IMR-90 (cell line): Measurements from ENCODE around the gene OR2A25. TPM values are rescaled to one million over a fixed set of nuclear protein-coding genes. Genes with fewer than 3 reads are reported as not detected.

Experiments used
- ATAC-seq: fragments of 200-7000 bp; cut with Tn5 transposase; 2 replicates; pipeline ENCODE4 v1.9.1; 2020; ENCODE audit warnings: low read depth, mild to moderate bottlenecking, moderate library complexity
- BruUV-seq: library from RNA; stranded (reverse); fragments of 400-500 nt; replicated peaks from 2 replicates; lab custom pipeline; 2021; lab: Mats Ljungman, UMichigan
- CTCF ChIA-PET: fragments of 300-600 bp; formaldehyde crosslinking; extraction: SDS; loops from one replicate; lab custom pipeline; 2021; ENCODE audit warnings: antibody characterized with exemption; lab: Yijun Ruan, JAX
- POLR2A ChIA-PET: fragments of 300-600 bp; sonication (Branson Sonifier 250); formaldehyde crosslinking; loops from one replicate; lab custom pipeline; 2022; ENCODE audit warnings: antibody characterized with exemption; ENCODE audit not compliant: unreplicated experiment; lab: Charles Lee
- DNase-seq: peaks from one replicate; pipeline ENCODE4 v3.0.0; 2013
- H2AFZ ChIP-seq: replicated peaks from 2 replicates; pipeline ENCODE3; 2013; ENCODE audit warnings: low read length, mild to moderate bottlenecking; ENCODE audit not compliant: poor library complexity
- H2AK5ac ChIP-seq: 2 replicates; pipeline ENCODE4 v1.6.1; 2013; ENCODE audit warnings: low read depth, low read length, inconsistent platforms
- H2AK9ac ChIP-seq: replicated peaks from 2 replicates; pipeline ENCODE3; 2013; ENCODE audit warnings: mild to moderate bottlenecking, low read depth, low read length, moderate library complexity; ENCODE audit not compliant: poor library complexity
- H2BK120ac ChIP-seq: 2 replicates; pipeline ENCODE4 v1.6.1; 2013; ENCODE audit warnings: low read depth, low read length, inconsistent platforms
- H2BK15ac ChIP-seq: 3 replicates; pipeline ENCODE4 v1.6.1; 2013; ENCODE audit warnings: low read depth, low read length, inconsistent platforms
- H2BK20ac ChIP-seq: 2 replicates; pipeline ENCODE4 v1.6.1; 2013; ENCODE audit warnings: low read depth, mild to moderate bottlenecking, inconsistent platforms, low read length, moderate library complexity
- H2BK5ac ChIP-seq: 2 replicates; pipeline ENCODE4 v1.6.1; 2013; ENCODE audit warnings: mild to moderate bottlenecking, low read depth, low read length, inconsistent platforms; ENCODE audit not compliant: poor library complexity, severe bottlenecking
- H3K14ac ChIP-seq: replicated peaks from 2 replicates; pipeline ENCODE4 v1.6.1; 2013; ENCODE audit warnings: low read depth, low read length, inconsistent platforms
- H3K18ac ChIP-seq: 2 replicates; pipeline ENCODE4 v1.6.1; 2013; ENCODE audit warnings: low read depth, low read length, control low read depth
- H3K23ac ChIP-seq: 2 replicates; pipeline ENCODE4 v1.6.1; 2013; ENCODE audit warnings: low read depth, low read length, inconsistent platforms
- H3K27ac ChIP-seq: 2 replicates; pipeline ENCODE4 v1.5.1; 2013; ENCODE audit warnings: mild to moderate bottlenecking, control low read depth, low read length; ENCODE audit not compliant: insufficient read depth
- H3K27me3 ChIP-seq: 2 replicates; pipeline ENCODE4 v1.6.1; 2013; ENCODE audit warnings: low read length; ENCODE audit not compliant: control insufficient read depth, insufficient read depth
- H3K36me3 ChIP-seq: 2 replicates; pipeline ENCODE4 v1.6.1; 2013; ENCODE audit warnings: low read length, mixed read lengths; ENCODE audit not compliant: control insufficient read depth, insufficient read depth
- H3K4ac ChIP-seq: 2 replicates; pipeline ENCODE4 v1.6.1; 2013; ENCODE audit warnings: low read depth, low read length, inconsistent platforms
- H3K4me1 ChIP-seq: 2 replicates; pipeline ENCODE4 v1.6.1; 2013; ENCODE audit warnings: low read length, mixed read lengths; ENCODE audit not compliant: control insufficient read depth, insufficient read depth
- H3K4me2 ChIP-seq: 2 replicates; pipeline ENCODE4 v1.6.1; 2013; ENCODE audit warnings: low read depth, mild to moderate bottlenecking, control low read depth, low read length, moderate library complexity
- H3K4me3 ChIP-seq: 2 replicates; pipeline ENCODE4 v1.5.1; 2013; ENCODE audit warnings: low read depth, mild to moderate bottlenecking, control low read depth, low read length, moderate library complexity; ENCODE audit not compliant: insufficient read depth
- H3K56ac ChIP-seq: 2 replicates; pipeline ENCODE4 v1.6.1; 2013; ENCODE audit warnings: low read length, inconsistent platforms; ENCODE audit not compliant: insufficient read depth; ENCODE audit errors: extremely low read depth
- H3K79me1 ChIP-seq, 2 experiments: 2 replicates each; pipeline ENCODE4 v1.6.1; 2013; ENCODE audit warnings: low read length in 2 of 2, inconsistent platforms in 1 of 2, low read depth in 1 of 2
- H3K9ac ChIP-seq: 2 replicates; pipeline ENCODE4 v1.6.1; 2013; ENCODE audit warnings: low read depth, low read length, control low read depth
- H3K9me1 ChIP-seq: 2 replicates; pipeline ENCODE4 v1.6.1; 2013; ENCODE audit warnings: low read length, inconsistent platforms; ENCODE audit not compliant: insufficient read depth
- H3K9me3 ChIP-seq: 2 replicates; pipeline ENCODE4 v1.6.1; 2013; ENCODE audit warnings: low read length; ENCODE audit not compliant: control insufficient read depth, insufficient read depth
- H4K20me1 ChIP-seq: 2 replicates; pipeline ENCODE4 v1.6.1; 2013; ENCODE audit warnings: low read length, inconsistent platforms; ENCODE audit not compliant: insufficient read depth
- H4K5ac ChIP-seq: 2 replicates; pipeline ENCODE4 v1.6.1; 2013; ENCODE audit warnings: mild to moderate bottlenecking, low read depth, low read length, control low read depth
- H4K8ac ChIP-seq, 2 experiments: 2 replicates each; pipeline ENCODE4 v1.6.1; 2013; ENCODE audit warnings: low read depth in 2 of 2, low read length in 2 of 2, control low read depth in 1 of 2, inconsistent platforms in 1 of 2
- H4K91ac ChIP-seq: 2 replicates; pipeline ENCODE4 v1.6.1; 2013; ENCODE audit warnings: low read depth, low read length, inconsistent platforms; ENCODE audit not compliant: insufficient read depth
- CHD1 ChIP-seq: IDR thresholded peaks from 2 replicates; pipeline ENCODE4 v1.6.1; 2012; ENCODE audit warnings: low read depth, low read length, improper control_type of control experiment
- MXI1 ChIP-seq: IDR thresholded peaks from 2 replicates; pipeline ENCODE4 v1.6.1; 2012; ENCODE audit warnings: low read depth, mild to moderate bottlenecking, low read length, moderate library complexity, borderline replicate concordance
- RFX5 ChIP-seq: IDR thresholded peaks from 2 replicates; pipeline ENCODE4 v1.8.0; 2012; ENCODE audit warnings: low read depth, mild to moderate bottlenecking, low read length, moderate library complexity
- dilution Hi-C: fragments of 300-500 bp; cut with HindIII; formaldehyde crosslinking; loops from one replicate; pipeline ENCODE4 v1.14.3; 2018; ENCODE audit warnings: low sequenced_read_pairs; ENCODE audit not compliant: unreplicated experiment
- in situ Hi-C: fragments of 300-500 bp; cut with MboI; formaldehyde crosslinking; loops from 3 replicates; pipeline ENCODE4 v1.14.3; 2019; ENCODE audit warnings: low sequenced_read_pairs, inconsistent platforms, mixed read lengths
- intact Hi-C: fragments of 100-400 bp; cut with micrococcal nuclease; formaldehyde crosslinking; loops from 2 replicates; pipeline ENCODE4 v1.10.0; 2022
- polyA plus RNA-seq, 3 experiments: library from polyadenylated mRNA; depleted of rRNA; stranded (reverse); fragments of >200 nt; gene quantifications; 2 replicates each; pipeline ENCODE4 v1.2.3, GENCODE V29; 2012; ENCODE audit warnings: low replicate concordance in 1 of 3
- total RNA-seq: library from RNA; depleted of rRNA; stranded (reverse); fragments of >200 nt; gene quantifications from 2 replicates; pipeline ENCODE4 v1.2.3, GENCODE V29; 2012

Gene OR2A25
- total and polyA plus RNA-seq, 2 of the 4 experiments (the other 2 are of a cell fraction) = not detected

GRCh38 chr7:144105211-144105610, 35.6 kb downstream of the OR2A25 start:
- Histone ChIP-seq H3K9me3 (no peaks in the 10 kb centered on the region), H2BK120ac (no peak overlapping the region), H3K4me3 (no peak overlapping the region), H3K4me2 (no peak overlapping the region), H3K27me3 (no peaks in the 10 kb centered on the region), H4K5ac (no peak overlapping the region), H3K79me1 (no peaks in the 10 kb centered on the region), H3K36me3 (no peaks in the 10 kb centered on the region), H2BK20ac (no peak overlapping the region), H3K9me1 (no peaks in the 10 kb centered on the region), H3K4ac (no peak overlapping the region), H3K27ac (no peak overlapping the region), H3K56ac (no peak overlapping the region), H4K91ac (no peak overlapping the region), H4K8ac (no peak overlapping the region), H2BK15ac (no peak overlapping the region), H2AFZ (no peak overlapping the region), H3K18ac (no peak overlapping the region), H4K20me1 (no peaks in the 10 kb centered on the region), H2AK9ac (no peak overlapping the region), H3K23ac (no peak overlapping the region), H2BK5ac (no peak overlapping the region), H3K9ac (no peak overlapping the region), H2AK5ac (no peak overlapping the region), H3K14ac (no peak overlapping the region), H3K4me1 (no peaks in the 10 kb centered on the region)
- POLR2A ChIA-PET = no interaction called here
- ATAC-seq (no peak), DNase-seq (no peak)
- dilution Hi-C loops (no loop called here), in situ Hi-C loops (no loop called here), intact Hi-C loops (no loop called here)
- no peak for TF ChIP-seq RFX5
- TF ChIP-seq MXI1 = no peak
- TF ChIP-seq CHD1 = no peak
- BruUV-seq = no TSS peak
- CTCF ChIA-PET = interaction anchor here (1.2 kb wide), 1 partner anchor 23 kb away, joined by 3 read pairs; no protein-coding TSS in a partner anchor
